ENCODE data around the gene TBC1D22A.

- TF ChIP-seq CTCF (IDR thresholded peaks at IDR 0.05; ENCODE audit: low read depth, low read length) = no peak
- no peak for TF ChIP-seq EZH2phosphoT487 (IDR thresholded peaks at IDR 0.05; ENCODE audit: low read depth)
Observed at GRCh38 chr22:47135338-47135737, 372.9 kb downstream of the TBC1D22A start.

Measured in OCI-LY3 (cell line).